Fibroblast of lung (primary cell): Measurements from ENCODE around the gene RAB5IF. TPM values are rescaled to one million over a fixed set of nuclear protein-coding genes. Genes with fewer than 3 reads are reported as not detected.
A peak's percentile ranks its signal among the peaks of the same experiment; 100 is the strongest.

Experiments
- DNase-seq, 2 donors: peaks; one replicate each; pipeline versions ENCODE4 v3.0.0 to v3.0.0-alpha.2; 2010; ENCODE audit warnings: low read depth in 2 of 2
- H2AFZ ChIP-seq: 2 replicates; pipeline ENCODE4 v1.5.1; 2012; ENCODE audit warnings: low read length, control low read depth, inconsistent platforms
- H3K27ac ChIP-seq: 2 replicates; pipeline ENCODE4 v1.5.1; 2011; ENCODE audit warnings: low read length, control low read depth; ENCODE audit not compliant: insufficient read depth
- H3K27me3 ChIP-seq: 2 replicates; pipeline ENCODE4 v1.5.1; 2011; ENCODE audit warnings: mild to moderate bottlenecking, low read length; ENCODE audit not compliant: control insufficient read depth, insufficient read depth
- H3K36me3 ChIP-seq: 2 replicates; pipeline ENCODE4 v1.5.1; 2011; ENCODE audit warnings: low read length; ENCODE audit not compliant: control insufficient read depth, insufficient read depth
- H3K4me1 ChIP-seq: 2 replicates; pipeline ENCODE4 v1.5.1; 2011; ENCODE audit warnings: low read length; ENCODE audit not compliant: control insufficient read depth, insufficient read depth; ENCODE audit errors: extremely low read depth
- H3K4me2 ChIP-seq: 2 replicates; pipeline ENCODE4 v1.5.1; 2011; ENCODE audit warnings: low read length, control low read depth; ENCODE audit not compliant: insufficient read depth; ENCODE audit errors: extremely low read depth
- H3K4me3 ChIP-seq, 4 experiments: fragments of 200-600 bp in 1 of 4; sonication (generic) in 1 of 4; replicated peaks in 1 of 4; 2 replicates each; pipeline ENCODE4 v1.5.1; 2011 to 2016; ENCODE audit warnings: low read length in 4 of 4, low read depth in 3 of 4, mild to moderate bottlenecking in 3 of 4, control low read depth in 2 of 4, inconsistent platforms in 1 of 4, mixed read lengths in 1 of 4; ENCODE audit not compliant: insufficient read depth in 1 of 4; ENCODE audit errors: control extremely low read depth in 1 of 4
- H3K79me2 ChIP-seq: 2 replicates; pipeline ENCODE4 v1.5.1; 2012; ENCODE audit warnings: mild to moderate bottlenecking, low read length, inconsistent platforms; ENCODE audit not compliant: control insufficient read depth, insufficient read depth
- H3K9ac ChIP-seq: 2 replicates; pipeline ENCODE4 v1.5.1; 2011; ENCODE audit warnings: mild to moderate bottlenecking, low read length, control low read depth; ENCODE audit not compliant: insufficient read depth
- H3K9me3 ChIP-seq: 2 replicates; pipeline ENCODE4 v1.5.1; 2012; ENCODE audit warnings: low read depth, low read length; ENCODE audit not compliant: control insufficient read depth, insufficient read depth
- H4K20me1 ChIP-seq: 2 replicates; pipeline ENCODE4 v1.5.1; 2011; ENCODE audit warnings: low read length; ENCODE audit not compliant: control insufficient read depth, insufficient read depth; ENCODE audit errors: extremely low read depth
- EZH2 ChIP-seq: IDR thresholded peaks from 2 replicates; pipeline ENCODE4 v1.5.1; 2012; ENCODE audit warnings: low read length, control low read depth, mild to moderate bottlenecking; ENCODE audit errors: missing control alignments
- polyA plus RNA-seq, 2 donors: library from polyadenylated mRNA; depleted of rRNA in 1 of 2; stranded (reverse) in 1 of 2; unstranded in 1 of 2; fragments of >200 nt; gene quantifications; 2 replicates each; pipeline ENCODE4 v1.2.1, GENCODE V29; 2011 to 2012; ENCODE audit warnings: missing spikeins in 1 of 2
- total RNA-seq: library from RNA; depleted of rRNA; stranded (reverse); fragments of >200 nt; gene quantifications from 2 replicates; pipeline ENCODE4 v1.2.1, GENCODE V29; 2014
- TF ChIP-seq, protein P1 (sequence below), 2 donors: IDR thresholded peaks in 1 of 2; conservative IDR thresholded peaks in 1 of 2; 1 replicate in 1 of 2; 2 replicates in 1 of 2; pipeline ENCODE4 v1.5.1; 2011 to 2012; ENCODE audit warnings: low read length in 2 of 2, control low read depth in 1 of 2, inconsistent platforms in 1 of 2, low read depth in 1 of 2, mild to moderate bottlenecking in 1 of 2

Gene RAB5IF
- total and polyA plus RNA-seq, 2 donors (not counting 1 experiment from before 2014, with no cell fraction given): 58.0 to 104 TPM

DNA sequence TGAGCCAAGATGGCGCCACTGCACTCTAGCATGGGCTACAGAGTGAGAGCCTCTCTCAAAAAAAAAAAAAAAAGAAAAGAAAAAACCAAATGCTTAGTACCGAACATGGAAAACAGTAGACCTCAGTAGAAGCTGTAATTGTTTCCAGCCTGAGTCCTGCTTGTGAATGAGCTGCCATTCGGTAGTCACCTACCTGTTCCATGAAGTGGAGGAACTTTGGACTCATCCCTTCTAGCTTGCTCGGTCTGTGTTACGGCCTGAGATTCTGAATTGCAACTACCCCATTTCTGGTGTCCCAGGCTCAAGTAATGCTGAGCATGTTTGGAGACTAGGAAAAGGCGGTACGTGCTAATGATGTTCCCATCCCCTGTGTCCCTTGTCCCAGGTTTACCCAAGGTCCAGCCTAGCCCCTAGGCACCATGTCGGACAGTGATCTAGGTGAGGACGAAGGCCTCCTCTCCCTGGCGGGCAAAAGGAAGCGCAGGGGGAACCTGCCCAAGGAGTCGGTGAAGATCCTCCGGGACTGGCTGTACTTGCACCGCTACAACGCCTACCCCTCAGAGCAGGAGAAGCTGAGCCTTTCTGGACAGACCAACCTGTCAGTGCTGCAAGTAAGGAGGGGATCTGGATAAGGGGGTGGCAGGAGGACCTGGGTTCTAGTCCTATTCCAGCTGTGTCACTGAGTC lies 27.1 kb upstream of the RAB5IF start:
- peaks cover 2% of the 10 kb centered on the region for H3K36me3 ChIP-seq
- H3K9ac ChIP-seq: no peak overlapping the region
- H3K4me3 ChIP-seq: no peak overlapping the region
- no peak for TF ChIP-seq EZH2
- TF ChIP-seq, protein P1, sequence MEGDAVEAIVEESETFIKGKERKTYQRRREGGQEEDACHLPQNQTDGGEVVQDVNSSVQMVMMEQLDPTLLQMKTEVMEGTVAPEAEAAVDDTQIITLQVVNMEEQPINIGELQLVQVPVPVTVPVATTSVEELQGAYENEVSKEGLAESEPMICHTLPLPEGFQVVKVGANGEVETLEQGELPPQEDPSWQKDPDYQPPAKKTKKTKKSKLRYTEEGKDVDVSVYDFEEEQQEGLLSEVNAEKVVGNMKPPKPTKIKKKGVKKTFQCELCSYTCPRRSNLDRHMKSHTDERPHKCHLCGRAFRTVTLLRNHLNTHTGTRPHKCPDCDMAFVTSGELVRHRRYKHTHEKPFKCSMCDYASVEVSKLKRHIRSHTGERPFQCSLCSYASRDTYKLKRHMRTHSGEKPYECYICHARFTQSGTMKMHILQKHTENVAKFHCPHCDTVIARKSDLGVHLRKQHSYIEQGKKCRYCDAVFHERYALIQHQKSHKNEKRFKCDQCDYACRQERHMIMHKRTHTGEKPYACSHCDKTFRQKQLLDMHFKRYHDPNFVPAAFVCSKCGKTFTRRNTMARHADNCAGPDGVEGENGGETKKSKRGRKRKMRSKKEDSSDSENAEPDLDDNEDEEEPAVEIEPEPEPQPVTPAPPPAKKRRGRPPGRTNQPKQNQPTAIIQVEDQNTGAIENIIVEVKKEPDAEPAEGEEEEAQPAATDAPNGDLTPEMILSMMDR (conservative IDR thresholded peaks at IDR 0.05 in 1 of 2, IDR thresholded peaks at IDR 0.05 in 1 of 2; ENCODE audit: low read depth in 1 of 2, low read length in 2 of 2): no peak
- H3K27ac ChIP-seq: no peak overlapping the region
- H3K4me1 ChIP-seq: peaks cover 10% of the 10 kb centered on the region
- H3K79me2 ChIP-seq: peaks cover 3% of the 10 kb centered on the region
- H2AFZ ChIP-seq: no peak overlapping the region
- no peaks in the 10 kb centered on the region for H4K20me1 ChIP-seq
- no peak for DNase-seq
- H3K4me2 ChIP-seq: no peak overlapping the region
- no peaks in the 10 kb centered on the region for H3K27me3 ChIP-seq
- no peaks in the 10 kb centered on the region for H3K9me3 ChIP-seq

DNA sequence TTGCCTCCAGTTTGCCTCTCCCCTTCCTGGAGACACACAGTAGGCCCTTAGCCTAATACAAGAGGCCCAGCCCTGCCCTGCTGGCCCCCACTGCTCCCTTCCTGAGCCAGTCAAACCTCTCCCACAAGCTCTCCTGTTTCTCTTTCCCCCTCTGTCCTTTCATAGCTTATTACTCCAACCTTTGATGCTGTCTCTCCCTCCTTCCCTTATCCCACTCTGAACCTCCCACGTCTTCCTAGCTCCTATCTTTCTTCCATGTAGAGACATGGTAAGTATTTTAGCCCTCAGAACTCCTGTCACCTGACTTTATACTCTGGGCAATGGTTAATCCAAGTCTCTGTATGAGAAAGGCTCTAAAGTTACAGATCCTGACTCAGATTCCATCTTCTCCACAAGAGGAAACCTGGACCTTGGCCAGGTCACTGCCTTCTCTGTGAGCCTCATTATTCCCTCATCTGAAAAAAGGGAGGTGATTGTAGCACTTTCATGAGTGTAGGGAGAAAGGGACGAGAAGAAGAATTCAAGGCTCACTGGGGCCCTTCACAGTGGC lies 25.5 kb upstream of the RAB5IF start:
- TF ChIP-seq, protein P1 (conservative IDR thresholded peaks at IDR 0.05 in 1 of 2, IDR thresholded peaks at IDR 0.05 in 1 of 2; ENCODE audit: low read depth in 1 of 2, low read length in 2 of 2): no peak
- TF ChIP-seq EZH2: no peak
- no peaks in the 10 kb centered on the region for H3K27me3 ChIP-seq
- no peak overlapping the region for H3K4me3 ChIP-seq
- H2AFZ ChIP-seq: no peak overlapping the region
- peak; percentile 33 to 71 for DNase-seq
- no peak overlapping the region for H3K9ac ChIP-seq
- H3K4me1 ChIP-seq: peaks cover 8% of the 10 kb centered on the region
- H3K27ac ChIP-seq: no peak overlapping the region
- no peaks in the 10 kb centered on the region for H3K9me3 ChIP-seq
- H3K79me2 ChIP-seq: peaks cover 3% of the 10 kb centered on the region
- no peak overlapping the region for H3K4me2 ChIP-seq
- H4K20me1 ChIP-seq: no peaks in the 10 kb centered on the region
- H3K36me3 ChIP-seq: peaks cover 2% of the 10 kb centered on the region

DNA sequence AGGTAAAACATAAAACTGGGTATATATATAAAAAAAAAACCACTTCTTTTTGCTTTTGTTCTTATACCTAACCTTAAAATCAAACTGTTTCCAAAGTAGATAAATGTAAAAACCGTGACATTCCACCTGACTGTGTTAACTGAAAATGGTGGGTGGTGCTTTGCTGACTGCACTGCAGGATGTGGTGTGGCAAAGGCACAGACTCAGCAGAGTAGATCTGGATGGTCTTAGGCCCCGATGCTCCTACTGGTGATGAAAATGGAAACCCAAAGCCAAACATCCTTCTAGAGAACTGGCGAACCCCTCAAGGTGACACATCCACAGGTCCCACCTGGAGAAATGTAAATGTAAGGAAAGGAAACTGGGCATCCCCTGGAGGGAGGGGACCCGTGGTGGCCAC lies 23.3 kb upstream of the RAB5IF start:
- Histone ChIP-seq H3K4me3 (no peak overlapping the region), H2AFZ (no peak overlapping the region), H3K79me2 (no peaks in the 10 kb centered on the region), H3K36me3 (peaks cover 2% of the 10 kb centered on the region), H3K9ac (no peak overlapping the region), H3K4me2 (no peak overlapping the region), H3K27me3 (no peaks in the 10 kb centered on the region), H4K20me1 (no peaks in the 10 kb centered on the region), H3K27ac (no peak overlapping the region), H3K4me1 (peaks cover 2% of the 10 kb centered on the region), H3K9me3 (no peaks in the 10 kb centered on the region)
- no peak for DNase-seq
- no peak for TF ChIP-seq EZH2
- TF ChIP-seq, protein P1 (conservative IDR thresholded peaks at IDR 0.05 in 1 of 2, IDR thresholded peaks at IDR 0.05 in 1 of 2; ENCODE audit: low read depth in 1 of 2, low read length in 2 of 2): no peak
